WI38 (cell line): ENCODE results near the gene LENG8.

Experiments
- H3K4me3 ChIP-seq: 2 replicates; pipeline ENCODE4 v1.5.1; 2011; ENCODE audit warnings: low read depth, mild to moderate bottlenecking, control low read depth, low read length
- CTCF ChIP-seq: IDR thresholded peaks from 2 replicates; pipeline ENCODE4 v1.5.1; 2012; ENCODE audit warnings: low read depth, mild to moderate bottlenecking, control low read depth, low read length

The LENG8 gene

GRCh38 chr19:54448040-54448773 lies 792 bp upstream of the LENG8 start:
- no peak for TF ChIP-seq CTCF
- H3K4me3 ChIP-seq, result peak overlapping the region; percentile 96

GRCh38 chr19:54449701-54450069 lies 686 bp downstream of the LENG8 start:
- H3K4me3 ChIP-seq, result peak overlapping the region; percentile 96
- no peak for TF ChIP-seq CTCF

- no peak for TF ChIP-seq CTCF
- H3K4me3 ChIP-seq, result no peak overlapping the region
Measured at GRCh38 chr19:54451331-54451871, 2.4 kb downstream of the LENG8 start.

DNA sequence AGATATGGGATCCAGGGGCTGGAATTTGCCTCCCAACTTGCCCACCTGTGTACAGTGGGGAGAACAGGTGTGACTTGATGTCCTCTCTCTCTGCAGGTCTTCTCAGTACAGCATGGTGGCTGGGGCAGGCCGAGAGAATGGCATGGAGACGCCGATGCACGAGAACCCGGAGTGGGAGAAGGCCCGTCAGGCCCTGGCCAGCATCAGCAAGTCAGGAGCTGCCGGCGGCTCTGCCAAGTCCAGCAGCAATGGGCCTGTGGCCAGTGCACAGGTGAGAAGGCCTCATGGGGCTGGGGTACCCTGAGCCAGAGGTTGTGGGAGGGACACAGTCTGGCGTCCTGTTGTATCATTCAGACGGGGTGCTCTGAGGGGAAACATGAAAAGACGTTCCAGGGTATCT lies 3.0 kb downstream of the LENG8 start:
- no peak for TF ChIP-seq CTCF
- H3K4me3 ChIP-seq, result no peak overlapping the region

DNA sequence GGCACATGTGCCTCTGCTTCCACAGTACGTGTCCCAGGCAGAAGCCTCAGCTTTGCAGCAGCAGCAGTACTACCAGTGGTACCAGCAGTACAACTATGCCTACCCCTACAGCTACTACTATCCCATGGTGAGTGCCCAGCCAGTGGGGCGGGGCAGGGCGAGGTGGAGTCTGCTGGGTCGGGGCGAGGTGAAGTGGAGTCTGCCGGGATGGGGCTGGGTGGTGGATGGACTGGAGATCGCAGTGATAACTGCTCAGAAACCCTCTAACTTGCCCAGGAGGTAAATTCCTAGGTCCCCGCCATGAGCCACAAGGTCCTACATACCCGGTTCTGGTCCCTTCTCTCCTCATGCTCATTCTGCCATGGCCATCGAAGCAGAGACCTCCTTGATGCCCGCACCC lies 3.6 kb downstream of the LENG8 start:
- no peak for TF ChIP-seq CTCF

GRCh38 chr19:54453921-54454780 lies 5.2 kb downstream of the LENG8 start:
- H3K4me3 ChIP-seq, result no peak overlapping the region
- no peak for TF ChIP-seq CTCF

More for the DNA sequence above, 3.6 kb downstream of the LENG8 start:
- H3K4me3 ChIP-seq, result no peak overlapping the region
